Measurements from ENCODE around the gene GOLGA8B.
"Not testable (repeated sequence)": the region's sequence is repeated elsewhere in the genome, so short reads cannot be mapped to it uniquely, and the experiment has no call there.

DNA sequence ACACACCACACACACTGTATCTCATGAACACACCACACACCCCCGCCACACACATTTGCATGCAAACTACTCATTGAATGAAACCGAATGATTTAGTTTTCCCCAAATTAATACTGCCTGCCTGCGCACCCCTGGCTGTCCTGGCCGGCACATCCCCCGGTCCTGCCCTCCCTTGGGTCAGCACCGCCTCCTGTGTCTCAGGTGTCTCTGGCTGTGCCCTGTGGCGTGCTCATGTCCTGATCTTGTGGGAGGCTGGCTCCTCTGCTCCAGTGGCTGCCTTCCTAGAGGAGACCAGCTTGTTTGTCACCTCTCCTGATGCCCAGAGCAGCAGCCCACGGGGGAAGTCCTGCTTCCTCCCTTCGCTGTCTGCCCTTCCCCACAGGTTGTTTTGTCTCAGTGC is 28.7 kb downstream of the GOLGA8B start:
- TF ChIP-seq, protein P1, sequence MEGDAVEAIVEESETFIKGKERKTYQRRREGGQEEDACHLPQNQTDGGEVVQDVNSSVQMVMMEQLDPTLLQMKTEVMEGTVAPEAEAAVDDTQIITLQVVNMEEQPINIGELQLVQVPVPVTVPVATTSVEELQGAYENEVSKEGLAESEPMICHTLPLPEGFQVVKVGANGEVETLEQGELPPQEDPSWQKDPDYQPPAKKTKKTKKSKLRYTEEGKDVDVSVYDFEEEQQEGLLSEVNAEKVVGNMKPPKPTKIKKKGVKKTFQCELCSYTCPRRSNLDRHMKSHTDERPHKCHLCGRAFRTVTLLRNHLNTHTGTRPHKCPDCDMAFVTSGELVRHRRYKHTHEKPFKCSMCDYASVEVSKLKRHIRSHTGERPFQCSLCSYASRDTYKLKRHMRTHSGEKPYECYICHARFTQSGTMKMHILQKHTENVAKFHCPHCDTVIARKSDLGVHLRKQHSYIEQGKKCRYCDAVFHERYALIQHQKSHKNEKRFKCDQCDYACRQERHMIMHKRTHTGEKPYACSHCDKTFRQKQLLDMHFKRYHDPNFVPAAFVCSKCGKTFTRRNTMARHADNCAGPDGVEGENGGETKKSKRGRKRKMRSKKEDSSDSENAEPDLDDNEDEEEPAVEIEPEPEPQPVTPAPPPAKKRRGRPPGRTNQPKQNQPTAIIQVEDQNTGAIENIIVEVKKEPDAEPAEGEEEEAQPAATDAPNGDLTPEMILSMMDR (IDR thresholded peaks at IDR 0.05): not testable (repeated sequence)
- TF ChIP-seq POLR2A (IDR thresholded peaks at IDR 0.05): not testable (repeated sequence)
